OCI-LY7 (cell line): ENCODE results near the gene NSMF. TPM values are rescaled to one million over a fixed set of nuclear protein-coding genes. Genes with fewer than 3 reads are reported as not detected.

ENCODE experiments used
- BruUV-seq: library from RNA; stranded (reverse); fragments of 400-500 nt; replicated peaks from 2 replicates; lab custom pipeline; 2021; lab: Mats Ljungman, UMichigan
- CTCF ChIA-PET: fragments of 300-600 bp; sonication (Branson Sonifier 250); formaldehyde crosslinking; loops from one replicate; lab custom pipeline; 2022; ENCODE audit warnings: antibody characterized with exemption; ENCODE audit not compliant: unreplicated experiment; lab: Charles Lee
- POLR2A ChIA-PET: fragments of 300-600 bp; sonication (Branson Sonifier 250); formaldehyde crosslinking; loops from one replicate; lab custom pipeline; 2022; ENCODE audit warnings: antibody characterized with exemption; lab: Charles Lee
- DNase-seq: peaks from one replicate; pipeline ENCODE4 v3.0.0-alpha.2; 2015; ENCODE audit warnings: low spot score
- H2AFZ ChIP-seq: fragments of 200-600 bp; sonication (generic), shearing (Covaris generic); 2 replicates; pipeline ENCODE4 v1.6.1; 2014; ENCODE audit warnings: mild to moderate bottlenecking, antibody characterized with exemption, low read length, moderate library complexity
- H3K27ac ChIP-seq: fragments of 200-600 bp; sonication (generic); 2 replicates; pipeline ENCODE4 v1.5.1; 2014; ENCODE audit warnings: mixed run types, low read depth, mild to moderate bottlenecking, moderate library complexity, low read length, inconsistent platforms; ENCODE audit not compliant: poor library complexity, severe bottlenecking
- H3K36me3 ChIP-seq: fragments of 200-600 bp; sonication (generic); 2 replicates; pipeline ENCODE4 v1.6.1; 2014; ENCODE audit warnings: mild to moderate bottlenecking, antibody characterized with exemption, low read length, moderate library complexity, mixed read lengths; ENCODE audit not compliant: insufficient read depth
- H3K4me1 ChIP-seq: fragments of 200-600 bp; sonication (generic); 2 replicates; pipeline ENCODE4 v1.5.1; 2014; ENCODE audit warnings: mild to moderate bottlenecking, low read length; ENCODE audit not compliant: insufficient read depth, poor library complexity, severe bottlenecking
- H3K4me2 ChIP-seq: fragments of 200-600 bp; sonication (generic); 2 replicates; pipeline ENCODE4 v1.6.1; 2014; ENCODE audit warnings: mild to moderate bottlenecking, low read length
- H3K4me3 ChIP-seq: fragments of 200-600 bp; sonication (generic); 2 replicates; pipeline ENCODE4 v1.5.1; 2014; ENCODE audit warnings: mild to moderate bottlenecking, low read depth, low read length; ENCODE audit not compliant: poor library complexity, severe bottlenecking
- H3K79me2 ChIP-seq: fragments of 200-600 bp; sonication (generic); 2 replicates; pipeline ENCODE4 v1.6.1; 2016; ENCODE audit warnings: low read depth, mild to moderate bottlenecking, low read length, moderate library complexity, mixed read lengths; ENCODE audit not compliant: insufficient read depth
- H3K9me2 ChIP-seq: fragments of 200-600 bp; sonication (generic); 2 replicates; pipeline ENCODE4 v1.6.1; 2016; ENCODE audit warnings: mild to moderate bottlenecking, low read length, mixed read lengths; ENCODE audit not compliant: insufficient read depth
- H3K9me3 ChIP-seq: fragments of 200-600 bp; sonication (generic); 2 replicates; pipeline ENCODE4 v1.6.1; 2014; ENCODE audit warnings: mild to moderate bottlenecking, mixed run types, low read length, mixed read lengths
- H4K20me1 ChIP-seq: fragments of 200-600 bp; sonication (generic); 2 replicates; pipeline ENCODE4 v1.6.1; 2014; ENCODE audit warnings: mild to moderate bottlenecking, antibody characterized with exemption, low read length, moderate library complexity, mixed read lengths; ENCODE audit not compliant: insufficient read depth
- CTCF ChIP-seq: fragments of 200-600 bp; sonication (generic); conservative IDR thresholded peaks from 2 replicates; pipeline ENCODE4 v1.5.1; 2014; ENCODE audit warnings: mild to moderate bottlenecking, antibody characterized with exemption, low read length, moderate library complexity, mixed read lengths
- EZH2phosphoT487 ChIP-seq: fragments of 200-600 bp; sonication (generic); IDR thresholded peaks from 2 replicates; pipeline ENCODE4 v1.6.1; 2018; ENCODE audit warnings: low read depth, borderline replicate concordance, mild to moderate bottlenecking, mixed run types, antibody characterized with exemption, low read length, moderate library complexity, mixed read lengths
- intact Hi-C: fragments of 100-400 bp; cut with micrococcal nuclease; formaldehyde crosslinking; loops from one replicate; pipeline ENCODE4 v1.10.0; 2022; ENCODE audit not compliant: unreplicated experiment
- total RNA-seq, 2 experiments: library from RNA; depleted of rRNA in 1 of 2; stranded (reverse); fragments of >200 nt in 1 of 2; shearing (Covaris generic) in 1 of 2; gene quantifications; 2 replicates each; pipeline ENCODE4 v1.2.3, GENCODE V29; 2014 to 2022

The NSMF gene
- total RNA-seq, 2 experiments from 2014 or later = 20.3 to 29.8 TPM

GRCh38 chr9:137454145-137454596 is 5.0 kb downstream of the NSMF start:
- H3K4me3 ChIP-seq = peak overlapping the region; percentile 66
- peak overlapping the region; percentile 68 for H3K4me2 ChIP-seq
- peak overlapping the region; percentile 10 for H3K27ac ChIP-seq
- no peaks in the 10 kb centered on the region for H4K20me1 ChIP-seq
- peak; percentile 73 for DNase-seq
- ChIA-PET POLR2A (interaction anchor here (0.6 to 0.8 kb wide), 2 partner anchors 185 to 462 kb away, joined by 3 read pairs; partner anchors contain the start of gene PAXX), CTCF (no interaction called here)
- peaks cover 29% of the 10 kb centered on the region for H3K4me1 ChIP-seq
- no peaks in the 10 kb centered on the region for H3K9me3 ChIP-seq
- peak overlapping the region; percentile 26; the same call in 1 of the 2 replicates for H2AFZ ChIP-seq
- no peaks in the 10 kb centered on the region for H3K9me2 ChIP-seq
- H3K36me3 ChIP-seq = peaks cover 17% of the 10 kb centered on the region; the same call in 1 of the 2 replicates
- no TSS peak for BruUV-seq
- intact Hi-C loops = no loop called here
- TF ChIP-seq CTCF (no peak), EZH2phosphoT487 (no peak)
- no peaks in the 10 kb centered on the region for H3K79me2 ChIP-seq

GRCh38 chr9:137453643-137454081 is 5.5 kb downstream of the NSMF start:
- H3K4me2 ChIP-seq = peak overlapping the region; percentile 7; the same call in 1 of the 2 replicates
- intact Hi-C loops = no loop called here
- no peaks in the 10 kb centered on the region for H3K9me3 ChIP-seq
- BruUV-seq = no TSS peak
- H4K20me1 ChIP-seq = no peaks in the 10 kb centered on the region
- CTCF ChIA-PET = no interaction called here
- H2AFZ ChIP-seq = no peak overlapping the region
- peaks cover 29% of the 10 kb centered on the region for H3K4me1 ChIP-seq
- TF ChIP-seq CTCF (no peak), EZH2phosphoT487 (no peak)
- DNase-seq = peak; percentile 80
- no peak overlapping the region for H3K4me3 ChIP-seq
- no peaks in the 10 kb centered on the region for H3K79me2 ChIP-seq
- H3K27ac ChIP-seq = no peak overlapping the region
- H3K36me3 ChIP-seq = peaks cover 17% of the 10 kb centered on the region; the same call in 1 of the 2 replicates
- H3K9me2 ChIP-seq = no peaks in the 10 kb centered on the region
- POLR2A ChIA-PET = interaction anchor here (0.8 kb wide), 1 partner anchor 185 kb away, joined by 3 read pairs; no protein-coding TSS in a partner anchor
